Activated CD4-positive, alpha-beta T cell treated with anti-CD3 and anti-CD28 coated beads for 24 hours (primary cell): ENCODE data around the gene MAP3K2.

Experiments used
- DNase-seq, 2 donors: peaks; one replicate each; pipeline ENCODE4 v3.0.0-alpha.2; 2020; ENCODE audit warnings: low read depth in 2 of 2

MAP3K2 gene

DNA sequence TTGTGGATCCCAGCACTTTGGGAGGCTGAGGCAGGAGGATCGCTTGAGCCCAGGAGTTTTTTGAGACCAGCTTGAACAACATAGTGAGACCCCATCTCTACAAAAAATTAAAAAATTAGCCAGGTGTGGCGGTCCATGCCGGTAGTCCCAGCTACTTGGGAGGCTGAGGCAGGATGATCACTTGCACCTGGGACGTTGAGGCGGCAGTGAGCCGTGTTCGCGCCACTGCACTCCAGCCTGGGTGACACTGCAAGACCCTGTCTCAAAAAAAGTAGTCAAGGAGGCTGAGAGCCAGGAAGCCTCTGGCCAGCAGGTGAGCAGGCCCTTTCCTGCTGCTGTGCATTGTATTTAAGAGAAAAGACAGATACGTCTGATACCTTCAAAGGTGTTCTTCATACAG, 19.3 kb upstream of the MAP3K2 start:
- no peak for DNase-seq

DNA sequence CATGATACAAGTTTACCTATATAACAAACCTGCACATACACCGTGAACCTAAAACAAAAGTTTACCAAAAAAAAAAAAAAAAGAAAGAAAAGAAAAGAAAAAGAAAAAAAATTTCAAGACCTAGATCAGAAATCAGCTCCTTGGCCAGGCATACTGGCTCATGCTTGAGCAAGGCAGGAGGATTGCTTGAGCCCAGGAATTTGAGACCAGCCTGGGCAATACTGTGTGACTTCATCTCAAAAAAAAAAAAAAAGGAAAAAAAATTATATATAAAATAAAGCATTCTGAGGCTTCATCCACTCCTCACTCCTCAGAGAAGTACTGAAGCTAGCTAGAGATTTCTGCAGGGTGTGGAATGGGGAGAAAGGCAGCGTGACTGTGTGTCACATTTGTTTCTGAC, 18.7 kb upstream of the MAP3K2 start:
- DNase-seq = no peak

DNA sequence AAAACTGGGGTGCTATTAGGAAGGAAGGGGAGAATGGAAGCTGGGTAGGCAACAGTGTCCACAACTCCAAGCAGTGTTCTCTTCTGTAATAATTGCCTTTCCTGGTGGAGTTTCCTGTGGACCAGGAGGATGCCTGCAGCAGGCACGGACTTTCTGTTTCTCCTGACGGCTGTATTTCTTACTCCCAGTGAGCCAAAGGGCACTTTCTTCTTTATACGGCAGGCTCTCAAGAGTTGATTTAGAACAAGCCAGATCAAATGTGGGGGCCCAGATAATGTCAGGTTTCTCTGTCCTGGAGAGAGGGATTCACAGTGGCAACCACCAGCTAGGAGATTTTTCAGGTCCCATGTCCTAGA, 17.5 kb upstream of the MAP3K2 start:
- DNase-seq = no peak

DNA sequence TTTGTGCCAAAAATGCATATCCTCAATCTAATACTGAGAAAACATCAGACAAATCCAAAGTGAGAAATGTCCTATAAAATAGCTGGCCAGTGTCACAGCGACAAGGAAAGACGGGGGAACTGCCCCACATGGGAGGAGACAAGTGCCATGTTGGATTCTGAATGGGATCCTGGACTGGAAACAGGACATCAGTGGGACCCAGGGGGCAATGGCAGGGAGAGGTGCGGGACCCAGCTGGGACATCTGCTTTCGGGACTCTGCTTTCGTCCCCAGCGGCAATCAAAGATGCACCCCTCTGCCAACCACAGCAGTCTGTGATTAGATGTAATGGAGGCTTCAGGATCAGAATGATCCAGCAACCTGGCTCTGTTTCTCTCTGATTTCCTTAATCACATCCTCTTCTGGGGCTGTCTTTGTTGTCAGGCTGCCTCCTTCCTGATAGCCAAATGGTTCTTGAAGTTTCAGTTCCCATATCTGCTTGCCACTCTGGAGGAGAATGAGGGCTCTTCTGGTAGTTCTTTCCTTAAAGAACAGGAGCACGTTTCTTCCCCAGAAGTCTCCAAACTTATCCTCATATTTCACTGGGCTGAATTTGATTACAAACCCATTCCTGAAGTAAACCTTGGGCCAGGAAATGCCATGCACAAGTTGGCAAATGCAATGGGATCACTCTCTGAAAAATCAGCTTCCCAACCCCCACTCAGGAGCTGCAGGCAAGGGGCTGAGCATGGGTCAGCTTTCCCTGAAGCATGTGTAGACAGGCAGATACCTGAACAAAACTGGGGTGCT, 16.9 kb upstream of the MAP3K2 start:
- DNase-seq = no peak

DNA sequence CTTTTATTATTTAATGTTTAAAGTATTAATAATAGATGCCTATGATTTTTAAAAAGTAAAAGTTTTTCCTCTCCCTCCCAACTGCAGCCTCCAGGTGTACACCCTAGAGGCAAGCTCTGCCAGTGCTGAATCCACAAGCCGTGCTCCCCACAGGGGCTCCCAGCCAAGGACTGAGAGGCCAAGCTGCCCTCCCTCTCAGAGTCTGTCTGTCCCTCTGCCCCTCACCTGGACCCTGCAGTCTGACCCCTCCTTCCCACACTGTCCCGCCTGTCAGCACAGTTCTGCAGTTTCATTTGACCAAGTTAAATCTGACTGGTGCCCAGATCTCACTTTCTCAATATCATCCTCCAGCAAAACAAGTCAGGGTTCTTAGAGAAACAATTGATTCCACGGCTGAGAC, 15.7 kb upstream of the MAP3K2 start:
- DNase-seq = no peak

DNA sequence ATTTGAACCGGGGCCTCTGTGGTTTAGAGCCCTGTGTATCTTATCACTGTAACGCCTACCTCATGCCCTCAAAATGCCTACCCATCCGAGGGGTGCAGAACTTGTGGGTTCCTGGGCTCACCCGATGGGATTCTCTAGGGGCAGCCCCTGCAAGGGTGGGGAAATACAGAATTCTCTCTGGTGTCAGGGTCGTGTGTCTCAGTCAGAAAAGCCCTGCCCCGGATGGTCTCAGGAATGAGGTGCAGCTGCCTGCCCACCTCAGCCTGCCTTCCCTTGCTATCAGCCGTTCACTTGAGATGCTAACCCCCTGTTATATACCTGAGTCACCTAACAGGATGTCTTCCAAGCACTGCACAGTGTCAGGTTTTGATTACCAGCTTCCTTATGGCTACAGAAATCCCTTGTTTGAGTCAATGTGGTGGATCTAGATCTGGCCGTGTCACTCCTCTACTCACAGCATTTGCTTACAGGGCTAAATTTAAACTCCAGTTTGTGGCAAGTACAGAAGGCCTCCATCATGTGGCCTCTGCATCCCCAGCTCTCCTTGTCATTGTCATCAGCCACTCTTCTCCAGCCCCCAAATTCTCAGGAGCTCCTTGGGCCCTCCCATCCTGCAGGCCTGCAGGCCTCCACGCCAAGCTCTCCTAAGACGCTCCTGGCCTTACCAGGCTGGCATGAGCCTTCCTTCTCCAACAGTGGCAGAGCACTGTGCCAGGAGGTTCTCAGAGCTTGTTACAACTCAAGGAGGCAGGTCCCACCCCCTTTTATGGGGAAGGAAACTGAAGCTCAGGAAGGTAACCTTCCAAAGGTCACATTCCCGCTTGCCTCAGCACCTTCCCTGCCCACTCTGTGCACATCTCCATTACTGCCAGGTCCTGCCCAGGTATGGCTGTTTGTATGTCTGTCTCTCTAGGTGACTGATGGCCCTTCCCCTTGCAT, 14.3 kb upstream of the MAP3K2 start:
- no peak for DNase-seq

DNA sequence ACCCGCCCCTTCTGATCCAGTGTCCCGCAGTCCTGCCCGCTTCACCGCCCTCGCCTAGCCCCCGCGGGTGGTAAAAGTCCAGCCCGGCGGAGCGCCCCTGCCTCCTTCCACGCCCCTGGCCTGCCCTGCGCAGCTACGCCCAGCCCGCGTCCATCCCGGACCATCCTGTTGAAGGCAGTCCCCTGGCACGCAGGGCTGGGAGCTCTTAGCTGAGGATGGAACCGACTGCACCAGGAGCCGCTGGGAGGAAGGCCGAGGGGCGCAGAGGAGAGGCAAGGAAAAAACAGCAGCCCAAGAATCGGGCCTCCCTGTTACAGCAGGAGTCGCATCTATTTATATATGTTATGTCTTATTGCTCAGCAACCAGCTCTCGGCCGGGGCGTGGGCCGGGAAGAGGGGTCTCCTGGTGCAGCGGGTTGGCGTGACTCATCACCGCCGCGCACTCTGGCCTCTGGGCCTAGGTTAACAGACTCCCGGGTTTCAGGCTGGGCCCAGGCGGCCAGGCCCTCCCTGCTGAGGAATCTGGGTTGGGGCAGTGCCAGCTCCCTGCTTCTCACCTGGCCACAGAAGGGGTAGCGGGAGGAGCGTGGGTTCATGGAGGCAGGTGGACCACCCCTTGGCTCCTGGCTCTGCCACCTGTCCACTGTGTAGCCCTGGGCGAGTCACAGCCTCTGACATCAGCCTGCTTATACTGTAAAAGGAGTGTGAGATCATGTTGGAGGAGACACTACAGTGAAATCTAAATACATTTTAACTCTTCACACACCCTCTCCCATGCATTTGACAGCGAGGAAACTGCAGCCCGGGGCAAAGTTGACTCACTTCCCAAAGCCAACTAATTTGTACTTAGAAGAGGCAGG, 13.4 kb upstream of the MAP3K2 start:
- no peak for DNase-seq

DNA sequence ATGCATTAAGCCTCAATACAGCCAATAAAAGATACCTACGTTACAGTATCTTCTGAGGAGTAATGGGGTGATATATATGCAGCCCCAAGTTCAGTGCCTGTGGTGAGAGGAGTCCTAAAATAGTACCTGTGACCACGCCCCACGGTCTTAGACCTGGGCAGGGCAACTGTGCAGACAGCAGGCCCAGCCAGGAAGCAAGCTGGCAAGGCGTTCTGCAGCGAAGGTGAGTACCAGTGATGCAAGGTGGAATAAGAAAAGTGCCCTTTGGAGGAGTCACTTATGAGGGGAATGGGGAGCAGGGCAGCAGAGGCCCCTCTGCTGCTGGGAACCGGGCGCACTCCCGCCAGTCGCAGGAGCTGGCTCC, 12.7 kb upstream of the MAP3K2 start:
- no peak for DNase-seq

DNA sequence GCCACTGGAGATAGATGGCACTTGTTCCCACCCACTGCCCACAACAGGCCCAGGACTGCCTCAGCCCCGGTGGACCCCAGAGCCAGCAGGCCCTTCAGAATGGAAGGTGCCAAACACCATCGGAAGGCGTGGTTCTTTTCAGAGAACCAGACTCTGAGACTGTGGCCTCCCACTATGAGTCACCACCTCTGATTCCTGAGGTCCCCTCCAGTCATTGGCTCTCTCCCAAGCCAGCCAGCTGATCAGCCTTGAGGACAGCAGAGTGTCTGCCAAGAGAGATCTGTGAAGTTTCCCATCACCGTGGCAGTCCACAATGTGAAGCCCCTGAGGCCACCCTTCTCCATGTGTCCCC, 10.4 kb upstream of the MAP3K2 start:
- DNase-seq = peak in 1 of 2 donors; percentile 40

DNA sequence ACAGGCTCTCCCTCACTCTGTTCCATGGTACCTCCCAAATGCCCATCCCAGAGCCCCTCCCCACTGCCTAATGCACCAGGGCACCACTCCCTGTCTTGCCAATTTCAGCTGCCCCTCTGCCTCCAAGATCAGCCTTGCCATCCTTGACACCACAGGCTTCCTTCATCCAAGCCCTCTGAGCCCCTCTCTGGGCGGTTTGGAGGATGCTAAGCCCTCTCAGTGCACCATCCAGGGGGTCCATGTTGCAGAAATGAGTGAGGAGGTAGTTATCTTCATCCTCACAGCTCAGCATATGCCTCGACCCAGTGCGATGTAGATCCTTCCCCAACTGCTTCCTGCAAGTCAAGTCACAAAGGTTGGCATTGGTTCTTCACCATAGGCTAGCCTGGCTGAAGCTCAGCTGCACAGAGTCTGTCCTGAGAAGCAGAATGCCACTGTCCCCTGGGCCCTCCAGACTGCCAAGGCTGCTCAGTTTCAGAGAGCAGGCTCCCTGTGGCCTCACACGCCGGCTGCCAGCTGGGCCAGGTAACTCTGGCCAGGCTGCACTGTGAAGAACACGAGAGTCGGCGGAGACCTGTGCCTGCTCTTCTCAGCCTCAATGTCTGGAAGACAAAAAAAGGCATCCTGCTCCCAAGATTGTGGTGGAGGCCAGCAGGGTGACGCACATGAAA, 9.9 kb upstream of the MAP3K2 start:
- no peak for DNase-seq

DNA sequence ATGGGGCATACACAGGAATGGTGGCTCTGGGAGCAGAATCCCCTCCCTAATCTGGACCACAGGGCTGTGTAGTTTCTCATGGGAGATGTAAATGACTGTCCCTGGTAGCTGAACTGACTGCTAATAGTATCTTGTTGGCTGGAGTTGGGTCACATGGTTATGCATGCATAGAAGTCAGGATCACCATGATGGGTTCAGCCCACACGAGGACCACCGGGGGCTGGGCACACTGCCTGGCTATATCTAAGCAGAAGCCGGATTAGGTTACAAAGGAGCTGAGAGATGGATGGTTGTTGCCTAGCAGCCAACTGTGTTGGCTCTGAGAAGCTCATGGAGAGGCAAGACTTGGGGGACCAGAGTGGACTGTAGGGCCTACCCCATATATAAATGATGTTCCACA, 6.7 kb upstream of the MAP3K2 start:
- no peak for DNase-seq

DNA sequence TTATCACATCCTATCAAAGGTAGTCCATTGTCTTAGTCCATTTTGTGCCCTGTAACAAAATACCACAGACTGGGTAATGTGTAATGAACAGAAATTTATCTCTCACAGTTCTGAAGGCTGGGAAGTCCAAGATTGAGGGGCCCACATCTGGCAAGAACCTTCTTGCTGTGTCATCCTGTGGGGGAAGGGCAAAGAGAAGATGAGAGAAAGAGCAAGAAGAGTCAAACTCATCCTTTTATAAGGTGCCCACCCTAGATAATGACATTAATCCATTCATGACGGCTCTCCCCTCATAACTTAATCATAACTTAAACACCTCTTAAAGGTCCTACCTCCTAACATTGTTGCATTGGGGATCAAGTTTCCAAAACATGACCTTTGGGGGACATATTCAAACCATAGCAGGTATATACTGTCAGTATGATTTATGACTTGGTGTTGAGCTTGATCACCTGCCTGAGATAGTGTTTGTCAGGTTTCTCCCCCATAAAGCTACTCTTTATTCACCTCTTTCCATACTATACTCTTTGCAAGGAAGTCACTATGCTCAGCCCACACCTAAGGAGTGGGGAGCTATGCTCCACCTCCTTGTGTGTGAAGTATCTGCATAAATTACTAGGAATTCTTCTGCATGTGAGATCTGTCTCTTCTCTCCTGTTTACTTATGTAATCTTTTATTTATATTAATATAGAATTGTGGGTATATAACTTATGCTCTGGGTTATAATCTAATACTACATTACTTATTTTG, 5.2 kb upstream of the MAP3K2 start:
- DNase-seq = no peak

DNA sequence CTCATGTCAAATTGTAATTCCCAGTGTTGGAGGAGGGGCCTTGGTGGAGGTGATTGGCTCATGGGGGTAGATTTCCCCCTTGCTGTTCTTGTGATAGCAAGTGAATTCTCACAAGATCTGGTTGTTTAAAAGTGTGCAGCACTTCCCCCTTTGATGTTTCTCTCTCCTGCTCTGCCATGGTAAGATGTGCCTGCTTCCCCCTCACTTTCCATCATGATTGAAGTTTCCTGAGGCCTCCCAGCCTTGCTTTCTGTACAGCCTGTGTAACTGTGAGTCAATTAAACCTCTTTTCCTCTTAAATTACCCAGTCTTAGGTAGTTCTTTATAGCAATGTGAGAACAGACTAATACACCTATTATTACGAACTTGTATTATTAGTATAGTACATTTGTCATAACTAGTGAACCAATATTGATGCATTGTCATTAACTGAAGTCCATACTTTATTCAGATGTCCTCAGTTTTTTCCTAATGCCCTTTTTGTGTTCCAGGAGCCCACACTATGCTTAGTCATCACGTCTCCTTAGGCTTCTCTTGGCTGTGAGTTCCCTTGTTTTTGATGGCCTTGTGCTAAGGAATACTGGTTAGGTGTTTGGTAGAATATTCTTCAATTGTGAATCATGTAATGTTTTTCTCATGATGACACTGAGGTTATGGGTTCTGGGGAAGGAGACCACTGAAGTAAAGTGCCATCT, 4.5 kb upstream of the MAP3K2 start:
- no peak for DNase-seq

DNA sequence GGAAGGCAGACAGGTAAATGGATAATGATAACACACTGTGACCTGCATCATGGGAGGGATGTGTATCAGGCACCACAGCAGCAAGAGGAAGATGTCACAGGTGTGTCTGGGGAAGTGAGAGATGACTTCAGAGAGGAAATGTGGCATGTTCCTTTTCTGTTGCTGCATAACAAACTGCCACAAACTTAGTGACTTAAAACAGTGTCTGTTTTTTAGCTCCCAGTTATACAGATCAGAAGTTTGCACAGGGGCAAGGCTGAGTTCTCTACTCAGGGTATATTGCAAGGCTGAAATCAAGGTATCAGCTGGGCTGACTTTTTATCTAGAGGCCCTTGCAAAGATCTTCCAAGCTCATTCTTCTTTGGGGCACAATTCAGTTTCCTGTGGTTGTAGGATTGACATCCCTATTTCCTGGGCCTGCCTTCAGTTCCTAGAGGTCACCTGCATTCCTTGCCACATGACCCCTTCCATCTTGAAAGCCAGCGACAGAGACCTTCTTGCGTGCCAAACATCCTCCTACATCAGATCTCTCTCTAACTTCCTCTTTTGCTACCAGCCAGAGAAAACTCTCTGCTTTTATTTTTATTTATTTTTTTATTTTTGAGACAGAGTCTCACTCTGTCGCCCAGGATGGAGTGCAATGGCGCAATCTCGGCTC, 2.1 kb upstream of the MAP3K2 start:
- no peak for DNase-seq

DNA sequence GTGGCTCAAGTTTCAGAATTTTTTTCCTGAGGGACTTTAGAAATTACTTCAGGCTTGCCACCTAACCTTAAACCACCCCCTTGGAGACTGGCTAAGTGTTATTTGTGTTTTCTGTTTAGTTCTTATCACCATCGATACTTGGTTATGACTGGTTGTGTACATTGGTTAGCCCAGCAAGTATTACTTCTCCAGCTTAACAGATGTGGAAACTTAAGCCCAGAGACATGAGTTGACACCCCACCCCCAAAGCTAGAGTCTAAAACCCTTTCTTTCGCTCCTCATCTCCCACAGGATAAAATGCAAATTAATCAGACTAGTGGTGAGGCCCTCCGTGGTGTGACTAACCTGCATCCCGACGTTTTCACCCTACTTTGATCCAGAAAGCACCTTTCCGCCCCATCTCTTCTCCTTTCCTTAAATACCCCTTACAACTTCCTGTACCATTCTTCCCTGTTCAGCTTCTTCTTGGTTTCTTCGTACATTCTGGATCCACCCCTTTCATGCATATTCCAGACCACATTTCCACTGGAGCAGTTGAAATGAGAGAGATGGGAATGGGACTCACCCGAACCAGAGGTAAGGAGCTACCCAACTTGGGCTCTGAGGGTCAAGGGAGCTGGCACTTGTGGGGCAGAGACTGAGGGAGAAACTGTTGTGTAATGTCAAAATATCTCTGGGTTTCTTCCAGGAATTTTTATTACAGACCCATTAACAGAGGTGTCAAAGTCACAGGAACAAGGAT, 819 bp upstream of the MAP3K2 start:
- DNase-seq = no peak

DNA sequence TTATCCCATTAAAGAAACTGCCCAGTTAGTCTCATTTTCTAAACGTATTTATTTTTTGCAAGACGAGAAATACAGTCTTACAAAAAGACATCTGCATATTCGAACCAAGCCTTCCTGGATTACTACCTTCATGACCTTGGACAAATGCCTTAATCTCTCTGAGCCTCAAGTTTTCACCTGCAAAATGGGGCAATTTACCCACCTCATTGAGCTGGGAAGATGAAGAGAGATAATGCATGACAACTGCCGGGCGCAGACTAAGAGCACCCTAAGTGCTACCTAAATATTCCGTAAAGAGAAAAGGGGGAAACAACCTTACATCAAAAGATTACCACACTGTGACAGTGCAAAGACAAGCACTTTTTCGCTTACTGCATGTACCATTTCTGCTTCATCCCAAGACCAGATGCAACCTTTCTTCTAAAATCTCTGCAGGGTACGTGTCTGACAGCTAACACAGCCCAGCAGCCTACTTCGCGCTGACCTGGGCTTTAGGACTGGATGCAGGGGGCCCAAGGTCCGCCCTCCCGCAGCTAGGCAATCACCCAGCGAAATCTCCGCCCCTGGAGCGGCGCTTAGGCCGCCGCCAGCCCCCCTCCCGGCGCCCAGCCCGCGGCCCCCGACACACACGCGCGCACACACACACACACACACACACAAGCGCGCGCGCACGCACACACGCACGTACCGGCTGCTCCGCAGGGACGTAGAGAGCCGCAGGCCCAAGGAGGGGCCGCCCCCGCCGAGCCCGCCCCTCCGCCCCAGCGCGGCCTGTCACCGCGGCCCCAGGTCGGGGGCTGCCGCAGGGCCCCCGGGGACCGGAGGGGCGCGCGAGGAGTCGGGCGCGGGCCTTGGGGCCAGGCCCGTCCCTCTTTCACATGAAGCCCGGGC, 766 bp downstream of the MAP3K2 start:
- DNase-seq = peak; percentile 66 to 68

DNA sequence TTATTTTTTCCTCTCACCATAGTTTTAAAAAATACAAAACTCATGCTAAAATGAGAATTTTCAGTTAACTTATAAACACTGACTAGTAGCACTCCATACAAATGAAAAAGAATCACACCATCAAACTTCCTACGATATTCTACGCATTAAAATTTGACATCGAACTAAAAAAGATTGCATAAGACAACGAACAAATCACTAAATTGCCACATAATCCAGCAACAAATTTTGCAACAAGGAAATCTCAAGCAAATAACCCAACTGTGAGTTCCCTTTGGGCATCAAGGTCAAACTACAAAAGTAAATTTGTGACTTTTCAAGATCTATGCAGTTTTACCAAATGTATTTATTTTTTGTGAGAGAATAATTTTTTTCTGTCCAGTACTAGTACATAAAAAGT, 1.5 kb downstream of the MAP3K2 start:
- DNase-seq = no peak

DNA sequence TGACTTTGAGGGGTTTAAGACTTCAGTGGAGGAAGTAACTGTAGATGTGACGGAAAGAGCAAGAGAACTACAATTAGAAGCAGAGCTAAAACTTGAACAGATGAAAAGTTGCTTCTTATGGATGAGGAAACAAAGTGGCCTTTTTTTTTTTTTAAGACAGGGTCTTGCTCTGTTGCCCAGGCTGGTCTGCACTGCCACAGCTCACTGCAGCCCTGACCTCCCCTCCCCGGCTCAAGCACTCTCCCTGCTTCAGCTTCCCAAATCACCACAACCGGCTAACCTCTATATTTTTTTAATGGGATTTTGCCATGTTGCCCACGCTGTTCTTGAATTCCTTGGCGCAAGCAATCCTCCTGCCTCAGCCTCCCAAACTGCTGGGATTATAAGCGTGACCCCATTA, 3.2 kb downstream of the MAP3K2 start:
- no peak for DNase-seq
